GM10248 (cell line): ENCODE measurements around the gene KAT6B.

ENCODE experiments used
- CTCF ChIA-PET: fragments of 300-600 bp; sonication (Branson Sonifier 250); formaldehyde crosslinking; extraction: SDS; loops from one replicate; lab custom pipeline; 2021; ENCODE audit warnings: antibody characterized with exemption; lab: Yijun Ruan, JAX
- POLR2A ChIA-PET: fragments of 350-650 bp; sonication (Branson Sonifier 250); formaldehyde crosslinking; extraction: SDS; loops from one replicate; lab custom pipeline; 2020; ENCODE audit warnings: antibody characterized with exemption; lab: Yijun Ruan, JAX
- DNase-seq: peaks from one replicate; pipeline ENCODE4 v3.0.0; 2012; ENCODE audit errors: extremely low spot score
- TF ChIP-seq, protein P1 (sequence below): IDR thresholded peaks from 2 replicates; pipeline ENCODE4 v1.5.1; 2012; ENCODE audit warnings: mild to moderate bottlenecking, low read depth; ENCODE audit errors: extremely low read depth, missing control alignments, control extremely low read depth

The KAT6B gene

DNA sequence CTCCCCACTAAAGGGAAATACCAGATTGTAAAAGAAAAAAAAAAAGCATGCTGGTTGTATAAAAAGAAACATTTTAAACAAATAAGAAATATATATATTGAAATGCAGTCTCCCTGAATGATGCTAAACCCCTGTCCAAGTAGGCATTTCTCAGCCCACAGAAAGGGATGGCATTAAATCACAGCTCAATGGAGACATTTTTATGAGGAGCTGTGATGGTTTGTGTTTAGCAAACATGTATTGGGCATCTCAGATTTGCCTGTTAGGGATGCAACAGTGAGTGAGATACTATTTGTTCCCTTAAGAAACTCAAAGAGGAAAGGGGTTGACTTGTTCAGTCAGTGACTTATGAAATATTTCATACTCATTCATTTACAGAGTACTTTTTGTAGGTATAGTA is 51.5 kb downstream of the KAT6B start:
- POLR2A ChIA-PET, result no interaction called here
- DNase-seq, result no peak
- CTCF ChIA-PET, result interaction anchor here (0.8 to 3.5 kb wide), 5 partner anchors 11 to 82 kb away, joined by 3 to 16 read pairs (median 4); no protein-coding TSS in a partner anchor
- TF ChIP-seq, protein P1, sequence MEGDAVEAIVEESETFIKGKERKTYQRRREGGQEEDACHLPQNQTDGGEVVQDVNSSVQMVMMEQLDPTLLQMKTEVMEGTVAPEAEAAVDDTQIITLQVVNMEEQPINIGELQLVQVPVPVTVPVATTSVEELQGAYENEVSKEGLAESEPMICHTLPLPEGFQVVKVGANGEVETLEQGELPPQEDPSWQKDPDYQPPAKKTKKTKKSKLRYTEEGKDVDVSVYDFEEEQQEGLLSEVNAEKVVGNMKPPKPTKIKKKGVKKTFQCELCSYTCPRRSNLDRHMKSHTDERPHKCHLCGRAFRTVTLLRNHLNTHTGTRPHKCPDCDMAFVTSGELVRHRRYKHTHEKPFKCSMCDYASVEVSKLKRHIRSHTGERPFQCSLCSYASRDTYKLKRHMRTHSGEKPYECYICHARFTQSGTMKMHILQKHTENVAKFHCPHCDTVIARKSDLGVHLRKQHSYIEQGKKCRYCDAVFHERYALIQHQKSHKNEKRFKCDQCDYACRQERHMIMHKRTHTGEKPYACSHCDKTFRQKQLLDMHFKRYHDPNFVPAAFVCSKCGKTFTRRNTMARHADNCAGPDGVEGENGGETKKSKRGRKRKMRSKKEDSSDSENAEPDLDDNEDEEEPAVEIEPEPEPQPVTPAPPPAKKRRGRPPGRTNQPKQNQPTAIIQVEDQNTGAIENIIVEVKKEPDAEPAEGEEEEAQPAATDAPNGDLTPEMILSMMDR, result no peak

DNA sequence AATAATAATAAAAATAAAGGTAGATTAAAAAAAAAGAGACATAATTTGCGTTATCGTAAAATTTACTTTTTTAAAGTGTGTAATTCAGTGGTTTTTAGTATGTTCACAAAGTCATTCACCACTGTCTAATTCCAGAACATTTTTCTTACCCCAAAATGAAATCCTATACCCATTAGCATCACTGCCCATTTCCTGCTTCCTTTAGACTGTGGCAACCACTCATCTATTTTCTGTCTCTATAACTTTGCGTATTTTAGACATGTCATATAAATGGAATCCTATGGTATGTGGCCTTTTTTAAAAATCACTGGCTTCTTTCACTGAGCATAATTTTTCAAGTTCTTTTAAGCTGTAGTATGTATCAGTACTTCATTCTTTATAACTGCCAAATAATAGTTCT is 53.6 kb downstream of the KAT6B start:
- DNase-seq, result no peak
- TF ChIP-seq, protein P1, result no peak
- ChIA-PET POLR2A (no interaction called here), CTCF (interaction anchor here (0.8 to 3.5 kb wide), 4 partner anchors 10 to 62 kb away, joined by 3 to 16 read pairs (median 6); no protein-coding TSS in a partner anchor)

DNA sequence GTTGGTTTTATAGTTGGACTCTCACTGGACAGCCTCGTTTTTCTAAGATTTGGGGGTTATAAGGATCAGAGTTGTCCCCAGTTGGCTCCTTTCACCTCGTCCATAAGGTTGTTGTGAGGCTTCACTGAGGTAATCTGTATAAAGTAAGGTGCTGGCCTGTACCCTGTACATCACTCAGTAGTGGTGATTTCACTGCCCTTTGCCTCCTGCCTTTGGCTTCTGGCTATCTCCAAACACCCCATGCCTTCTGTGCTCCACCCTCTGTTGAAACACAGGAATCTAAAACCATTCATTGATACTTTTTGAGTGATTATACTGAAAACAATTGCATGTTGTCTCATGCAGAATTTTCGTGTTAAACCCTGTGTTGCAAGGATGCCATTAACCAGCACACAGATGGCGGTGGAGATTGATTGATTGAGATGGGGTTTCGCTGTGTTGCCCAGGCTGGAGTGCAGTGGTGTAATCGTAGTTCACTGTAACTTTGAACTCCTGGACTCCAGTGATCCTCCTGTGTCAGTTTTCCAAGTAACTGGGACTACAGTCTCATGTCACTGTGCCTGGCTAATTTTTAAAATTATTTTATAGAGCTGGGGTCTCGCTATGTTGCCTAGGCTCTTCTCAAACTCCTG is 55.0 kb downstream of the KAT6B start:
- CTCF ChIA-PET, result interaction anchor here (1.0 to 3.5 kb wide), 2 partner anchors 11 to 13 kb away, joined by 3 to 8 read pairs; no protein-coding TSS in a partner anchor
- POLR2A ChIA-PET, result interaction anchor here (0.6 kb wide), 1 partner anchor 932 kb away, joined by 5 read pairs; no protein-coding TSS in a partner anchor
- TF ChIP-seq, protein P1, result no peak
- DNase-seq, result no peak

DNA sequence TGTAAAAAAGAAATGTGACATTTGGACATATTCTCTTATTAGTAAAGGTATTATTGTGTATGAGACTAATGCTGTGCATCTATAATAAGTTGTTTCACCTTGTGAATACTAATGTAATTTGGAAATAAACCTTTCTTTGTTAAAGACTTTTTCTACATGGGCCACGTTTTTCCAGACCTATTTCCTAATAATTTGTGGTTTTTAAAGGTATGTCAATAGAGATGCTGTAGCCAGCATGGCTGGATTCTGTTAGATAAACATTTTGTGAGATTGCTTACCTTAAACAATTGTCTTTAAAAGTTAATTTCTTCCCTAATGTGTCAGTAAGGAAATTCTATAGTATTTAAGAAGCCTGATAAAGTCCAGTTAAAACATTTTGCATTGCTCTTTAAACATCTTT is 56.0 kb downstream of the KAT6B start:
- ChIA-PET CTCF (interaction anchor here (1.0 to 2.0 kb wide), 2 partner anchors 10 to 14 kb away, joined by 3 to 7 read pairs; no protein-coding TSS in a partner anchor), POLR2A (no interaction called here)
- DNase-seq, result no peak
- TF ChIP-seq, protein P1, result no peak

DNA sequence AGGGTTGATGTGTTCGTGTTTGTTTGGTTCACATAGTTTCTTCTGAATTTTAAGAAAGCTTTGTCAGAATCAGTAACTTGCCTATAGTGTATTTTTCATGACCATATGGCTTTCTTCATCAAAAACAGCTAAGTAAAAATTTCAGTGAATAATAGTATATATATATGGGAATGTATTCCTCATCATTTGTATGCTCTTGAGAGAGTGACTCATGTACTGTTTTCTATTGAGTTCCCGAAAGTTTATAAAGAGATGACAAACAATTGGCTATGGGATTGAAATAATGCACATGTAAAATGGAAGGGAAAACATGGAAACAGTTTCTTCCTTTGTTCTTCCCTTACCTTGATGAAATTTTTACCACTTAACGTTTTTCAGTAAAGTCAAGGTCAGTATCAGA is 56.4 kb downstream of the KAT6B start:
- TF ChIP-seq, protein P1, result no peak
- CTCF ChIA-PET, result interaction anchor here (1.5 to 2.0 kb wide), 2 partner anchors 9 to 11 kb away, joined by 5 to 7 read pairs; no protein-coding TSS in a partner anchor
- POLR2A ChIA-PET, result no interaction called here

DNA sequence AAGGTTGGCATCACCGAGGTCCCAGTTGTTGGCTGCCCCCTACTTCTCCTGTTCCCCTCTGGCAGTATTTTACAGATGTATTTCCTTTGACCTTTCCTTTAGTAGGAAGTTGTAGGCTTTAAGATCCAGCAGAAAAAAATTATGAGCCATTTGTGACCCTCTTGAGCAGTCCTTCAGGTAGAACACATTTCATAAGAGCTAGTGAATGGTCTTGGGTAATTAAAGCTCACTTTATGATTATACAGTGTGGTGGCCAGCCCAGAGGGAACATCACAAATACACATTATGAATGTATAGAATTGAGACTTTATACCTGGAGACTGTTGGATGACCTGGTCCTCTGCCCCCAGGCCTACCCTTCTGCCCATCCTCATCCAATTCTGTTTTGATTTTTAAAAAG is 57.0 kb downstream of the KAT6B start:
- ChIA-PET CTCF (interaction anchor here (1.5 to 2.0 kb wide), 3 partner anchors 9 to 99 kb away, joined by 5 to 7 read pairs (median 5); no protein-coding TSS in a partner anchor), POLR2A (no interaction called here)
- no peak for DNase-seq

More for the DNA sequence above, 56.4 kb downstream of the KAT6B start:
- DNase-seq, result no peak

More for the DNA sequence above, 57.0 kb downstream of the KAT6B start:
- TF ChIP-seq, protein P1, result no peak
